OCI-LY1 (cell line): ENCODE results near the gene AGAP3.

Experiments used
- H2AFZ ChIP-seq: fragments of 200-600 bp; sonication (generic), shearing (Covaris generic); 2 replicates; pipeline ENCODE4 v1.6.0; 2014; ENCODE audit warnings: antibody characterized with exemption, mild to moderate bottlenecking, low read length
- H3F3A ChIP-seq: fragments of 200-600 bp; sonication (generic), shearing (Covaris generic); 2 replicates; pipeline ENCODE4 v1.6.0; 2014; ENCODE audit warnings: mild to moderate bottlenecking, antibody characterized with exemption, low read length, moderate library complexity; ENCODE audit not compliant: insufficient read depth
- H3K27ac ChIP-seq: fragments of 200-600 bp; sonication (generic); 2 replicates; pipeline ENCODE4 v1.5.1; 2014; ENCODE audit warnings: low read length, mixed run types, mild to moderate bottlenecking, low read depth; ENCODE audit not compliant: poor library complexity, severe bottlenecking
- H3K27me3 ChIP-seq: fragments of 200-600 bp; sonication (generic); 2 replicates; pipeline ENCODE4 v1.6.0; 2014; ENCODE audit warnings: antibody characterized with exemption, mild to moderate bottlenecking, low read length, moderate library complexity; ENCODE audit not compliant: insufficient read depth
- H3K36me3 ChIP-seq: fragments of 200-600 bp; sonication (generic); 2 replicates; pipeline ENCODE4 v1.6.1; 2014; ENCODE audit warnings: mild to moderate bottlenecking, antibody characterized with exemption, low read length, moderate library complexity, mixed read lengths; ENCODE audit not compliant: insufficient read depth
- H3K4me1 ChIP-seq: fragments of 200-600 bp; sonication (generic); 2 replicates; pipeline ENCODE4 v1.5.1; 2014; ENCODE audit warnings: mild to moderate bottlenecking, low read length, moderate library complexity; ENCODE audit not compliant: insufficient read depth, severe bottlenecking
- H3K4me2 ChIP-seq: fragments of 200-600 bp; sonication (generic), shearing (Covaris generic); 2 replicates; pipeline ENCODE4 v1.6.1; 2014; ENCODE audit warnings: low read length
- H3K4me3 ChIP-seq: fragments of 200-600 bp; sonication (generic); 2 replicates; pipeline ENCODE4 v1.5.1; 2014; ENCODE audit warnings: low read length, low read depth, mild to moderate bottlenecking, mixed read lengths; ENCODE audit not compliant: poor library complexity, severe bottlenecking
- H3K79me2 ChIP-seq: fragments of 200-600 bp; shearing (Covaris generic); 2 replicates; pipeline ENCODE4 v1.6.1; 2016; ENCODE audit warnings: mixed run types, low read length, mixed read lengths; ENCODE audit not compliant: insufficient read depth
- H3K9ac ChIP-seq: fragments of 200-600 bp; sonication (generic), shearing (Covaris generic); 2 replicates; pipeline ENCODE4 v1.6.1; 2014; ENCODE audit warnings: mild to moderate bottlenecking, low read length, mixed read lengths
- H3K9me2 ChIP-seq: fragments of 200-600 bp; sonication (generic), shearing (Covaris generic); 2 replicates; pipeline ENCODE4 v1.6.1; 2014; ENCODE audit warnings: low read depth, mild to moderate bottlenecking, low read length, mixed read lengths
- H3K9me3 ChIP-seq: fragments of 200-600 bp; shearing (Covaris generic); 2 replicates; pipeline ENCODE4 v1.6.1; 2014; ENCODE audit warnings: low read length, mixed read lengths
- H4K20me1 ChIP-seq: fragments of 200-600 bp; sonication (generic), shearing (Covaris generic); 2 replicates; pipeline ENCODE4 v1.6.0; 2016; ENCODE audit warnings: mild to moderate bottlenecking, low read length; ENCODE audit not compliant: insufficient read depth
- CTCF ChIP-seq: fragments of 200-600 bp; sonication (generic), shearing (Covaris generic); IDR thresholded peaks from 2 replicates; pipeline ENCODE4 v1.5.1; 2017; ENCODE audit warnings: mild to moderate bottlenecking, antibody characterized with exemption, low read length, moderate library complexity, mixed read lengths
- EZH2 ChIP-seq: fragments of 200-600 bp; sonication (generic), shearing (Covaris generic); IDR thresholded peaks from 2 replicates; pipeline ENCODE4 v1.8.0; 2017; ENCODE audit warnings: borderline replicate concordance, mixed run types, mild to moderate bottlenecking, antibody characterized with exemption, low read length, moderate library complexity, mixed read lengths

AGAP3 gene

DNA sequence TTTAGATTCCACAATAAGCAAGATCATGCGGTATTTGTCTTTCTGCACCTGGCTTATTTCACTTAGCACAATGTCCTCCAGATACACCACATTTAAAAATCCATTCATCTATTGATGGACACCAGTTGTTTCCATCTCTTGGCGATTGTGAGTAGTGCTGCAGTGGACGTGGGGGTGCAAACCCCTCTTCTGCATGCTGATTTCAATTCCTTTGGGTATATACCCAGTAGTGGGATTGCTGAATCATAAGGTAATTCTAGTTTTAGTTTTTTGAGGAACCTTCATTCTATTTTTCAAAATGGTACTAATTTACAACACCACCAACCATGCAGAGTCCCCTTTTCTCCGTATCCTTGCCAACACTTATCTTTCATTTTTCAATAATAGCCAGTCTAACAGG, 102.8 kb downstream of the AGAP3 start:
- no peak overlapping the region for H3K9ac ChIP-seq
- TF ChIP-seq EZH2 (no peak), CTCF (no peak)
- H4K20me1 ChIP-seq = no peaks in the 10 kb centered on the region

DNA sequence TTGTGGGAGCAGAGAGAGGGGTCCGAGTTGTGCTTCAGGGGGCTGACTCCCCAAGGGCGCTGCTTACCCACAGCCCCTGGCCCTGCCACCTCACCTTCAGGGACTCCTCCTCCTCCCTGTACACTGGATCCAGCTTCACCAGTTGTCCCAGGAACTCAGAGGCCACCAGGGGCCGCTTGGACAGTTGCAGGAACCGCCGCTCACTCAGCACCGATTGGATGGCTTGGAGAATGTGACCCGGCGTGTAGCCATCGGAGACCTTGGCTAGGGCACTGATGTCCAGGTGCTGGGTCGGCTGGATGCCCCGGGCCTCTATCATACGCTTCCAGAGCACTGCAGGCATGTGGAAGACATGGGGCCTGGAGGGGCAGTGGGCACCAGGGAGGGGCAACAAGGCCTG, 105.3 kb downstream of the AGAP3 start:
- Histone ChIP-seq H3K9me2 (no peaks in the 10 kb centered on the region), H3K79me2 (no peaks in the 10 kb centered on the region), H3K4me1 (no peaks in the 10 kb centered on the region), H3K9me3 (no peaks in the 10 kb centered on the region), H2AFZ (no peak overlapping the region), H3K4me2 (no peak overlapping the region), H3F3A (no peaks in the 10 kb centered on the region), H3K36me3 (no peaks in the 10 kb centered on the region), H4K20me1 (no peaks in the 10 kb centered on the region), H3K27me3 (peaks cover 10% of the 10 kb centered on the region; the same call in 1 of the 2 replicates), H3K27ac (no peak overlapping the region), H3K9ac (no peak overlapping the region), H3K4me3 (no peak overlapping the region)
- no peak for TF ChIP-seq EZH2

More for the DNA sequence above, 102.8 kb downstream of the AGAP3 start:
- Histone ChIP-seq H3K27me3 (peaks cover 20% of the 10 kb centered on the region; the same call in 1 of the 2 replicates), H3K9me2 (no peaks in the 10 kb centered on the region), H3K9me3 (no peaks in the 10 kb centered on the region), H3K36me3 (no peaks in the 10 kb centered on the region), H2AFZ (no peak overlapping the region), H3K4me1 (no peaks in the 10 kb centered on the region), H3K4me3 (no peak overlapping the region), H3K4me2 (no peak overlapping the region), H3F3A (no peaks in the 10 kb centered on the region), H3K27ac (no peak overlapping the region), H3K79me2 (no peaks in the 10 kb centered on the region)

GRCh38 chr7:151192002-151192539, 105.8 kb downstream of the AGAP3 start:
- no peak overlapping the region for H3K27ac ChIP-seq
- no peaks in the 10 kb centered on the region for H4K20me1 ChIP-seq
- H3K4me2 ChIP-seq = no peak overlapping the region
- no peaks in the 10 kb centered on the region for H3K79me2 ChIP-seq
- H3K9me2 ChIP-seq = no peaks in the 10 kb centered on the region
- H3K4me3 ChIP-seq = no peak overlapping the region
- no peaks in the 10 kb centered on the region for H3K4me1 ChIP-seq
- no peak overlapping the region for H3K9ac ChIP-seq
- peaks cover 10% of the 10 kb centered on the region; the same call in 1 of the 2 replicates for H3K27me3 ChIP-seq
- H2AFZ ChIP-seq = no peak overlapping the region
- no peaks in the 10 kb centered on the region for H3K9me3 ChIP-seq
- no peaks in the 10 kb centered on the region for H3F3A ChIP-seq
- H3K36me3 ChIP-seq = no peaks in the 10 kb centered on the region
- TF ChIP-seq EZH2 = no peak
- no peak for TF ChIP-seq CTCF
